ENCODE results near the gene FSTL4.

GRCh38 chr5:133304707-133305216 lies 307.6 kb downstream of the FSTL4 start:
- TF ChIP-seq NR2C2 (CRISPR knock-in tag; IDR thresholded peaks at IDR 0.05; ENCODE audit: borderline replicate concordance) (no peak), MAFK (conservative IDR thresholded peaks at IDR 0.05 in 1 of 2, IDR thresholded peaks at IDR 0.05 in 1 of 2; ENCODE audit: low read length in 2 of 2) (no peak), ZBTB7A (CRISPR knock-in tag; IDR thresholded peaks at IDR 0.05) (no peak), PAX8 (CRISPR knock-in tag; IDR thresholded peaks at IDR 0.05; ENCODE audit: borderline replicate concordance) (no peak), RBFOX2 (IDR thresholded peaks at IDR 0.05; ENCODE audit: low read depth, low read length) (no peak)

Measured in HepG2 (cell line).